ENCODE data around the gene EIPR1.

DNA sequence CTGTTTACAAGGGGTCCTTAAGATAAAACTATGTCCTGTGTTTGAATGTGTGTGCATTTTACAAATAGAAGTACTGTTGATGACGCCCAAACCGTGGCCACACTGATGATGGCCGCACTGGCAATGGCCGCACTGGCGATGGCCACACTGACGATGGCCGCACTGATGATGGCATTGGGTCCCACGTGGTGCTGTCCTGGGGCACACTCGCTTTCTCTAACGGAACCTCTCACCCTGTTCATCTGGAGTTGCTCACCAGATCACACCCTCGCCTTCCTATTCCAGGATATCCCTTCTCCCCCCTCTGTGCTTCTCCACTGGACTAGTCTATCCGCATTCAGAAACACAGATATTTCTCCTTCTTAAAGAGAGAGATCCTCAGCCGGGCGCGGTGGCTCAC lies 192.4 kb downstream of the EIPR1 start:
- TF ChIP-seq NR2C2 (CRISPR knock-in tag; IDR thresholded peaks at IDR 0.05) (no peak), RORB (CRISPR knock-in tag; IDR thresholded peaks at IDR 0.05) (no peak), CBFB (CRISPR knock-in tag; IDR thresholded peaks at IDR 0.05; ENCODE audit: low read depth) (no peak), JUN (CRISPR knock-in tag; IDR thresholded peaks at IDR 0.05) (no peak)
- TF ChIP-seq, protein P1, sequence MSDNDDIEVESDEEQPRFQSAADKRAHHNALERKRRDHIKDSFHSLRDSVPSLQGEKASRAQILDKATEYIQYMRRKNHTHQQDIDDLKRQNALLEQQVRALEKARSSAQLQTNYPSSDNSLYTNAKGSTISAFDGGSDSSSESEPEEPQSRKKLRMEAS (CRISPR knock-in tag; IDR thresholded peaks at IDR 0.05), result no peak
- TF ChIP-seq, protein P2, sequence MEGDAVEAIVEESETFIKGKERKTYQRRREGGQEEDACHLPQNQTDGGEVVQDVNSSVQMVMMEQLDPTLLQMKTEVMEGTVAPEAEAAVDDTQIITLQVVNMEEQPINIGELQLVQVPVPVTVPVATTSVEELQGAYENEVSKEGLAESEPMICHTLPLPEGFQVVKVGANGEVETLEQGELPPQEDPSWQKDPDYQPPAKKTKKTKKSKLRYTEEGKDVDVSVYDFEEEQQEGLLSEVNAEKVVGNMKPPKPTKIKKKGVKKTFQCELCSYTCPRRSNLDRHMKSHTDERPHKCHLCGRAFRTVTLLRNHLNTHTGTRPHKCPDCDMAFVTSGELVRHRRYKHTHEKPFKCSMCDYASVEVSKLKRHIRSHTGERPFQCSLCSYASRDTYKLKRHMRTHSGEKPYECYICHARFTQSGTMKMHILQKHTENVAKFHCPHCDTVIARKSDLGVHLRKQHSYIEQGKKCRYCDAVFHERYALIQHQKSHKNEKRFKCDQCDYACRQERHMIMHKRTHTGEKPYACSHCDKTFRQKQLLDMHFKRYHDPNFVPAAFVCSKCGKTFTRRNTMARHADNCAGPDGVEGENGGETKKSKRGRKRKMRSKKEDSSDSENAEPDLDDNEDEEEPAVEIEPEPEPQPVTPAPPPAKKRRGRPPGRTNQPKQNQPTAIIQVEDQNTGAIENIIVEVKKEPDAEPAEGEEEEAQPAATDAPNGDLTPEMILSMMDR (IDR thresholded peaks at IDR 0.05), result no peak
